ENCODE data around the gene DNMT3A.

GRCh38 chr2:25249785-25250184 lies 91.9 kb downstream of the DNMT3A start:
- TF ChIP-seq POLR2A (IDR thresholded peaks at IDR 0.05) (no peak), CTCF (IDR thresholded peaks at IDR 0.05 in 4 of 5, conservative IDR thresholded peaks at IDR 0.05 in 1 of 5) (no peak)
